HEK293T (cell line): ENCODE measurements around the gene FIS1.

Experiments
- CTCF ChIA-PET: fragments of 350-600 bp; formaldehyde crosslinking; extraction: SDS; loops from one replicate; lab custom pipeline; 2021; ENCODE audit warnings: antibody characterized with exemption, inconsistent platforms; lab: Yijun Ruan, JAX
- POLR2A ChIA-PET: fragments of 350-600 bp; formaldehyde crosslinking; extraction: SDS; loops from one replicate; lab custom pipeline; 2020; ENCODE audit warnings: antibody characterized with exemption, inconsistent platforms; lab: Yijun Ruan, JAX
- DNase-seq: peaks from one replicate; pipeline ENCODE4 v3.0.0; 2012; ENCODE audit warnings: mixed read lengths; ENCODE audit errors: extremely low spot score
- ARNT ChIP-seq: fragments of 450-650 bp; IDR thresholded peaks from 2 replicates; pipeline ENCODE4 v1.6.1; 2017; ENCODE audit warnings: mild to moderate bottlenecking
- BHLHE40 ChIP-seq: fragments of 450-650 bp; IDR thresholded peaks from 2 replicates; pipeline ENCODE4 v1.6.1; 2016; ENCODE audit warnings: mild to moderate bottlenecking, moderate library complexity, borderline replicate concordance
- CTBP1 ChIP-seq: fragments of 450-650 bp; IDR thresholded peaks from 2 replicates; pipeline ENCODE4 v1.6.1; 2016; ENCODE audit warnings: borderline replicate concordance
- ELF4 ChIP-seq: fragments of 450-650 bp; IDR thresholded peaks from 2 replicates; pipeline ENCODE4 v1.6.1; 2017; ENCODE audit warnings: antibody characterized with exemption
- FOXA1 ChIP-seq: fragments of 450-650 bp; IDR thresholded peaks from 2 replicates; pipeline ENCODE4 v1.6.1; 2016; ENCODE audit warnings: mild to moderate bottlenecking
- FOXK2 ChIP-seq: fragments of 450-650 bp; IDR thresholded peaks from 2 replicates; pipeline ENCODE4 v1.6.1; 2016; ENCODE audit warnings: mild to moderate bottlenecking
- FOXM1 ChIP-seq: fragments of 450-650 bp; IDR thresholded peaks from 2 replicates; pipeline ENCODE4 v1.6.1; 2017; ENCODE audit warnings: mild to moderate bottlenecking, borderline replicate concordance
- HDGF ChIP-seq: fragments of 450-650 bp; IDR thresholded peaks from 2 replicates; pipeline ENCODE4 v1.6.1; 2017; ENCODE audit warnings: antibody characterized with exemption, borderline replicate concordance
- L3MBTL2 ChIP-seq: fragments of 450-650 bp; conservative IDR thresholded peaks from 2 replicates; pipeline ENCODE4 v1.6.1; 2016; ENCODE audit warnings: mild to moderate bottlenecking
- LEF1 ChIP-seq: fragments of 450-650 bp; IDR thresholded peaks from 2 replicates; pipeline ENCODE4 v1.6.1; 2017; ENCODE audit warnings: mild to moderate bottlenecking, borderline replicate concordance
- NFRKB ChIP-seq: fragments of 450-650 bp; IDR thresholded peaks from 2 replicates; pipeline ENCODE4 v1.6.1; 2016; ENCODE audit warnings: mild to moderate bottlenecking, moderate library complexity
- SP1 ChIP-seq: fragments of 450-650 bp; IDR thresholded peaks from 2 replicates; pipeline ENCODE4 v1.6.1; 2017
- SUZ12 ChIP-seq: fragments of 450-650 bp; IDR thresholded peaks from 2 replicates; pipeline ENCODE4 v1.6.1; 2016; ENCODE audit warnings: mild to moderate bottlenecking
- TARDBP ChIP-seq: fragments of 450-650 bp; IDR thresholded peaks from 2 replicates; pipeline ENCODE4 v1.6.1; 2016
- ZNF384 ChIP-seq: fragments of 450-650 bp; IDR thresholded peaks from 2 replicates; pipeline ENCODE4 v1.6.1; 2016
- TF ChIP-seq, protein P1 (sequence below): fragments of 450-650 bp; IDR thresholded peaks from 2 replicates; pipeline ENCODE4 v1.6.1; 2016

FIS1 gene

DNA sequence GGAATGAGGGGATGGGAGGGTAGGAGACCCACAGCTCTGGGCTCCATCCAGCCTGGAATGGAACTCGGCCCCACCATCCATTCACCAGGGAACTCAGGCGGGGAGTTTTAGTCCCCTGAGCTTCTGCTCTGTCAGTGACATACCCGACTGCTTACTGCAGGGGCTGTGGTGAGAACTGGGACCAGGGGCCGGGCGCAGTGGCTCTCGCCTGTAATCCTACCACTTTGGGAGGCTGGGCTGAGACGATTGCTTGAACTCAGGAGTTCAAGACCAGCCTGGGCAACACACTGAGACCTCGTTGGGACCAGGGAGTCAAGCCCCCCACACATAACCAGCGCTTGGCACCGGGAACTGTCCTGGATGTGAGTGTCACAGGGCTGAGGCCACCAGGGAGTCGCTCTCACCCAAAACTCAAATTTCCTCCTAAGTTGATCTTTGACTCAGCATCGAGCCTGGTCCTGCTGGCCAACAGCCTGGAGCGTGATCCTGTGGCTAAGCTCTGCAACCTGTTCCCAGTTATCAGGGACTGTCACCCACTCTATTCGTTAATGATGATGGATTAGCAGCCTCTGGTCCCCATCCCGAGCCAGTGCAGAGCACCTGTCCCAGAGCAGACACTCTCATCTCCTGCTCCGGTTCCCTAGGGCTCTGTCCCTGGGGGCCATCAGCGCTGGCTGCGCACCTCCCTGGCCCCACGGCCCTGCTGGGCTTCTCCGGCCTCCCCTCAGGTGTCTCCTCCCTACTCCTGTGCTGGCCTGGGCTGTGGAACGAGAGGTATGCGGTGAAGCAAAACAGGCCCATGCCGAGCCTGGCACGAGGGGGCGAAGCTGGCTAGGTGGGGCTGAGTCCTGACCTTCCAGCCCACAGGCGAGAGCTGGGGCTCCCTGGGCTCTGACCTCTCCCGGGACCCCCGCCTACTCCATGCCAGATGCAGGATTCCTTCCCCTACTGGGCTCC is 6.4 kb downstream of the FIS1 start:
- no peak for TF ChIP-seq L3MBTL2
- ChIA-PET POLR2A (interaction anchor here (1.4 kb wide), 1 partner anchor 21 kb away, joined by 4 read pairs; the partner anchor contains the start of genes PLOD3 and ZNHIT1), CTCF (interaction anchor here (0.6 kb wide), 1 partner anchor 100 kb away, joined by 3 read pairs; no protein-coding TSS in a partner anchor)
- DNase-seq, result no peak

DNA sequence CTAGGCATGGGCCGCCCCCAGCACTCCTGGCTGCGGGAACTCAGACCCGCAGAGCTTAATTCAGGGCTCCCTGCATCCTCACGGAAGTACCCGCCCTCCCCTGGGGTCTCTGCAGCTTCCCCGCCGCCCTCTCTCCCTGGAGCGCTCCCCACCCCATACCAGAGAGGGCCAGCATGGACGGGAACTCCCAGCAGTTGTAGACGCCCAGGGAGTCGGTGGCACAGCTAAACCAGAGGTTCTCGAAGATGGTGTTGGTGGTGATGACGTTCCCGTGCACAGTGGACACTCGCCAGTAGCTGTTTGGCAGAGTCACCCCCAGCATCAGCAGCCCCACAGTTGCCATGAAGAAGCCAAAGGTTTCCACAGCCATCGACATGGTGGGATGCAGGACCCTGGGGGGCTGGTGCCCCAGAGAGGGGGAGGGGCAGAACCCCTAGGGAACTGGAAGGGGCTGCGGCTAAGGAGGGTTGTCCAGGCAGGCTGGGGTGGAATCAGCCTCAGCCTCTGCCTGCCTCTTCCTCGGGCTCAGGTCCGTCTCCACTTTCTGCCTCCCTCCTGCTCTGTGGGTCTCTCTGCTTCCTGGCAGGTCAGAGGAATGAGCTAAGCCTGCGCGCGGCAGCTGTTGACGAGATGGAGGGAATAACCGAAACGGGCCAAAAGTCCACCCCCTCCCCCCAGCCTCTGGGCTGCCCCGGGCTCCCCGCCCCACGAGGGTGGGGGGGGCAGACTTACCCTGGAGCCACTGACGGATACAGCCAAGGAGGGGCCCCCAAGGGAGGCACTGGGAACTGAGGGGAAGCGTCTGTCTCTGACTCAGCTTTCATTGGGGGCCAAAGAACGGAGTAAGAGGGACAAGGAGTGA is 7.4 kb downstream of the FIS1 start, which contains the start of gene CLDN15:
Gene CLDN15 (minus strand): TSS at position 597 of the 862 bp plus-strand sequence. CDS start 221 bp downstream, at position 376.
- TF ChIP-seq NFRKB (no peak), LEF1 (no peak), SUZ12 (no peak), ELF4 (no peak), BHLHE40 (no peak)
- POLR2A ChIA-PET, result interaction anchor here (0.8 to 1.4 kb wide), 2 partner anchors 20 to 45 kb away, joined by 3 to 4 read pairs; partner anchors contain the start of genes PLOD3 and ZNHIT1
- DNase-seq, result no peak
- CTCF ChIA-PET, result no interaction called here

DNA sequence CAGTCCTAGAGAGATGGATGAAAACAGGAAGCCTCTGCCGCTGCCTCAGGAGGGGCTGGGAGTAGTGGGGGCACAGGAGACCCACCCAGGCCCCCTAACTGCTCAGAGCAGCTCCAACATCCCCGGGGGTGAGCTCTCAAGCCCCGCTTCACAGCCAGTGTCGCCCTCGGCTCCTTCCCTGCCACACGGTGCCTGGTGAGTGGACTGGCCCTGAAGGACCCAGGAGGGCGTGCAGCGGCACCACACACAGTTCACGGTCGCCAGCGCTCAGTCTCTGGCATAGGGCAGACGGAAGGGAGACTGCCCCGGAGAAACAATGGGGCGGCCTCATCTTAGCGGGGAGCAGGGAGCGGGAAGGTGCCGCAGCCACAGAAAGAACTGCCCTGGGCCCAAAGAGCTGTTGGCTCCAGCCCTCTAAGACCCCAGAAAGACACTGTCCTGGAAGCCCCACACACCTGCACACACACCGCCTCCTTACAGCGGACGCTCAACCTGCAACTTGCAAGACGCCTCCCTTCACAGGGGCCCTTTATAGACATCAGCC is 8.5 kb downstream of the FIS1 start:
- CTCF ChIA-PET, result no interaction called here
- no peak for DNase-seq
- TF ChIP-seq ARNT, result no peak
- no peak for TF ChIP-seq FOXK2
- no peak for TF ChIP-seq LEF1
- no peak for TF ChIP-seq FOXA1
- no peak for TF ChIP-seq SP1
- no peak for TF ChIP-seq L3MBTL2
- no peak for TF ChIP-seq CTBP1
- TF ChIP-seq, protein P1, sequence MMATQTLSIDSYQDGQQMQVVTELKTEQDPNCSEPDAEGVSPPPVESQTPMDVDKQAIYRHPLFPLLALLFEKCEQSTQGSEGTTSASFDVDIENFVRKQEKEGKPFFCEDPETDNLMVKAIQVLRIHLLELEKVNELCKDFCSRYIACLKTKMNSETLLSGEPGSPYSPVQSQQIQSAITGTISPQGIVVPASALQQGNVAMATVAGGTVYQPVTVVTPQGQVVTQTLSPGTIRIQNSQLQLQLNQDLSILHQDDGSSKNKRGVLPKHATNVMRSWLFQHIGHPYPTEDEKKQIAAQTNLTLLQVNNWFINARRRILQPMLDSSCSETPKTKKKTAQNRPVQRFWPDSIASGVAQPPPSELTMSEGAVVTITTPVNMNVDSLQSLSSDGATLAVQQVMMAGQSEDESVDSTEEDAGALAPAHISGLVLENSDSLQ, result no peak
- no peak for TF ChIP-seq ZNF384
- POLR2A ChIA-PET, result interaction anchor here (0.8 kb wide), 1 partner anchor 46 kb away, joined by 3 read pairs; no protein-coding TSS in a partner anchor

DNA sequence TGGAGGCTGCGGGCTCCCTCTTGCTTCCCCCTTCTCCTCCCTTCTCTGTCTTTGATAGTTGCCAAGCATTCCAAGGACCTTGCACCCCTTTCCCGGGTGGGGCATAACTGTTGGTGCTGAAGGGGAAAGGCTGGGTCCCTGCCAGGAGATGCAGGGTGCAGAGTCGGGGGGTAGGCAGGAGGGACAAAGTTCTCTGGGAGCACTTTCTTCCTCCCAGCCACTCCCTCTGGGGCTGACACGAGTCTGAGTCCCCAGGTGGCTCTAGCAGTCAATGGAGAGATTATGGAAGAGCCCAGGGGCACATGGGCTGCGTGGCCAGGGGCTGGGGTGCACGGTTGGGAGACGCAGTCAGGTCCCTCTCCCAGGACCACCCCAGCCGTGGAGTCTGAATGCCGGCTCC is 9.4 kb downstream of the FIS1 start:
- DNase-seq, result no peak
- TF ChIP-seq HDGF (no peak), FOXK2 (no peak), SP1 (no peak), CTBP1 (no peak), TARDBP (no peak)
- POLR2A ChIA-PET, result interaction anchor here (0.7 to 1.1 kb wide), 2 partner anchors 8 to 18 kb away, joined by 3 to 4 read pairs; partner anchors contain the start of genes PLOD3 and ZNHIT1
- CTCF ChIA-PET, result interaction anchor here (0.9 to 1.3 kb wide), 3 partner anchors 8 to 47 kb away, joined by 3 to 6 read pairs (median 4); partner anchors contain the start of gene ZNHIT1

DNA sequence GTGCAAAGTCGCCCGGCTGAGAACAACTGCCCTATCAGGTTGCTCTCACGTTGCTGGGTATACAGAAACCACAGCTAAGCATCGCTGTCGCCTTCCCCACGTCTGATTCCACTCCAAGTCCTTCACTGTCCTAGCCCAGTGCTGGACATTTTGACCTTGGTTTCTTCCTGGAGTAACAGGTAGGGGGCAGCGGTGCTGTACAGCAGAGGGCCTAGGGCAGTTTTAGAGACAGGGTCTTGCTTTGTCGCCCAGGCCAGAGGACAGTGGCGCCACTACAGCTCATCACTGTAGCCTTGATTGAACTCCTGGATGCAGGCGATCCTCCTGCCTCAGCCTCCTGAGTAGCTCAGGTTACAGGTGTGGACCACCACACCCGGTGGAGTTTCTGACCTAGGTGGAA is 9.8 kb downstream of the FIS1 start:
- POLR2A ChIA-PET, result interaction anchor here (0.7 to 1.1 kb wide), 2 partner anchors 9 to 17 kb away, joined by 3 to 4 read pairs; partner anchors contain the start of genes PLOD3 and ZNHIT1
- CTCF ChIA-PET, result interaction anchor here (0.9 to 1.3 kb wide), 4 partner anchors 8 to 91 kb away, joined by 3 to 6 read pairs (median 4); partner anchors contain the start of gene ZNHIT1
- TF ChIP-seq FOXA1 (no peak), SUZ12 (no peak), ARNT (no peak), CTBP1 (no peak), NFRKB (no peak), TARDBP (no peak), L3MBTL2 (no peak), ELF4 (no peak)
- TF ChIP-seq, protein P1, result no peak
- no peak for DNase-seq

DNA sequence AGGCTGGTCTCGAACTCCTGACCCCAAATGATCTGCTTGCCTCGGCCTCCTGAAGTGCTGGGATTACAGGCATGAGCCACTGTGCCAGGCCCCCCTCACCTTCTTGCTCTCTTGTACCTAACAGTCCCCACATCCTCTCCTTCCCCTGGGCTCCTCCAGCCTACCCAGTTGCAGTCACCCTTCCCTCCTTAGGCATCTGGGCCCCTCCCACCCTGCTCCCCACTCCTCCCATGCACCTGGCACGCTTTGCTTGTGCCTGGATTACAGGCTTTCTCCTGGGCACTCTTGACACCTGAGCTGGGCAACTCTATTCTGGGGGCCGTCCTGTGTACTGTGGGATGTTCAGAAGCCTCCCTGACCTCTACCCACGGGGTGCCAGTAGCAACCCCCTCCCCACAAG is 10.2 kb downstream of the FIS1 start:
- CTCF ChIA-PET, result interaction anchor here (0.9 to 1.3 kb wide), 4 partner anchors 9 to 91 kb away, joined by 3 to 6 read pairs (median 4); partner anchors contain the start of gene ZNHIT1
- TF ChIP-seq ZNF384 (no peak), CTBP1 (no peak), LEF1 (no peak), TARDBP (no peak), SUZ12 (no peak), ARNT (no peak), FOXM1 (no peak), L3MBTL2 (no peak), NFRKB (no peak), ELF4 (no peak), FOXK2 (no peak), BHLHE40 (no peak), FOXA1 (no peak), SP1 (no peak), HDGF (no peak)
- TF ChIP-seq, protein P1, result no peak
- no peak for DNase-seq
- POLR2A ChIA-PET, result interaction anchor here (0.7 to 1.1 kb wide), 2 partner anchors 9 to 17 kb away, joined by 3 to 4 read pairs; partner anchors contain the start of genes PLOD3 and ZNHIT1
